Stimulated activated CD4-positive, alpha-beta T cell treated with anti-CD3 and anti-CD28 coated beads, TNF-alpha, amount 100 ng/mL, for 24 hours (primary cell): ENCODE measurements around the gene NPBWR2.

Experiments
- DNase-seq, 3 experiments: peaks; one replicate each; pipeline ENCODE4 v3.0.0-alpha.2; 2020; ENCODE audit warnings: low read depth in 3 of 3

Gene NPBWR2

GRCh38 chr20:64056889-64057627, 50.3 kb downstream of the NPBWR2 start:
- no peak for DNase-seq

- DNase-seq: no peak
These were observed 50.8 kb downstream of the NPBWR2 start for GRCh38 chr20:64056639-64056888.

GRCh38 chr20:64055893-64056638, 51.3 kb downstream of the NPBWR2 start:
- DNase-seq: no peak

- DNase-seq: no peak
These were observed 51.9 kb downstream of the NPBWR2 start for GRCh38 chr20:64055396-64055892.

GRCh38 chr20:64053841-64054661, 53.3 kb downstream of the NPBWR2 start:
- DNase-seq: no peak
